Stimulated activated CD4-positive, alpha-beta T cell treated with anti-CD3 and anti-CD28 coated beads, Interleukin-2, amount 100 ng/mL, for 24 hours (primary cell): ENCODE data around the gene MS4A12.
"Not testable (repeated sequence)": the region's sequence is repeated elsewhere in the genome, so short reads cannot be mapped to it uniquely, and the experiment has no call there.

ENCODE experiments used
- DNase-seq, 2 donors: peaks; one replicate each; pipeline ENCODE4 v3.0.0-alpha.2; 2020

MS4A12 gene

GRCh38 chr11:60513496-60514460 lies 21.2 kb downstream of the MS4A12 start:
- no peak for DNase-seq

- DNase-seq = no peak
Observed at GRCh38 chr11:60515144-60515855, 22.7 kb downstream of the MS4A12 start, which contains the start of gene MS4A13. TSS of gene MS4A13 (plus strand) at chr11:60515392. CDS start at chr11:60518084, 2,692 bp downstream.

GRCh38 chr11:60528465-60528864 lies 35.9 kb downstream of the MS4A12 start:
- DNase-seq = no peak

GRCh38 chr11:60528934-60529333 lies 36.4 kb downstream of the MS4A12 start:
- DNase-seq = no peak

- no peak for DNase-seq
Observed at GRCh38 chr11:60530454-60531100, 38.0 kb downstream of the MS4A12 start.

GRCh38 chr11:60532383-60532782 lies 39.8 kb downstream of the MS4A12 start:
- not testable (repeated sequence) for DNase-seq

GRCh38 chr11:60538627-60539026 lies 46.0 kb downstream of the MS4A12 start:
- DNase-seq = not testable (repeated sequence)

GRCh38 chr11:60544077-60544476 lies 51.5 kb downstream of the MS4A12 start:
- no peak for DNase-seq
